Measurements from ENCODE around the gene PDE11A. TPM values are rescaled to one million over a fixed set of nuclear protein-coding genes. Genes with fewer than 3 reads are reported as not detected.
"Not testable (repeated sequence)": the region's sequence is repeated elsewhere in the genome, so short reads cannot be mapped to it uniquely, and the experiment has no call there.

PDE11A gene
- total and polyA plus RNA-seq, 3 donors from 2014 or later = 2.2 to 7.8 (median 3.3) TPM

DNA sequence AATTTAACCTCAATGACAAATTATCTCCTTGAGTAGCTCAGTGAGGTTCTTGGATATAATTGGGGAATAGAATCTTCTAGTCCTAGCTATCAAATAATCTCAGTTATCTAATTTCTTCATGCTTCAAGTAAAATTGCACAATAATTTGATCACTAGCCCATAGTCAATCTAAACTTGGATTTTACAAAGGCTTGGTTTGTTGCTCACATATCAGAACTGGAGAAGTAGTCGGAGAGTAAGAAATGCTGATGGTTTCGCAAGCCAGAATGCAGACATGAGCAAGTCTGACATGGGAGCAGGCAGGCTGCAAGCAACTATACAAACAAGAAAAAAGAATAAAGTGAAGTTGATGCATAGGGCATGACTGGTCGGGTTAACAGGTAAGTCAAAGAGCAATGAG is 11.7 kb upstream of the PDE11A start:
- WGBS, 2 donors = 84 to 92% methylated on average over 3 of the region's 3 CpGs
- intact Hi-C loops (cut with DNase I; ENCODE audit: low total_unique reads) = no loop called here
- Histone ChIP-seq H3K4me3 (no peak overlapping the region), H3K9me3 (no peaks in the 10 kb centered on the region), H3K36me3 (ENCODE audit: low read depth, missing control alignments) (no peaks in the 10 kb centered on the region), H3K27ac (no peak overlapping the region), H3K27me3 (no peaks in the 10 kb centered on the region), H3K4me1 (no peaks in the 10 kb centered on the region)
- no peak for TF ChIP-seq POLR2A (IDR thresholded peaks at IDR 0.05)
- TF ChIP-seq, protein P1, sequence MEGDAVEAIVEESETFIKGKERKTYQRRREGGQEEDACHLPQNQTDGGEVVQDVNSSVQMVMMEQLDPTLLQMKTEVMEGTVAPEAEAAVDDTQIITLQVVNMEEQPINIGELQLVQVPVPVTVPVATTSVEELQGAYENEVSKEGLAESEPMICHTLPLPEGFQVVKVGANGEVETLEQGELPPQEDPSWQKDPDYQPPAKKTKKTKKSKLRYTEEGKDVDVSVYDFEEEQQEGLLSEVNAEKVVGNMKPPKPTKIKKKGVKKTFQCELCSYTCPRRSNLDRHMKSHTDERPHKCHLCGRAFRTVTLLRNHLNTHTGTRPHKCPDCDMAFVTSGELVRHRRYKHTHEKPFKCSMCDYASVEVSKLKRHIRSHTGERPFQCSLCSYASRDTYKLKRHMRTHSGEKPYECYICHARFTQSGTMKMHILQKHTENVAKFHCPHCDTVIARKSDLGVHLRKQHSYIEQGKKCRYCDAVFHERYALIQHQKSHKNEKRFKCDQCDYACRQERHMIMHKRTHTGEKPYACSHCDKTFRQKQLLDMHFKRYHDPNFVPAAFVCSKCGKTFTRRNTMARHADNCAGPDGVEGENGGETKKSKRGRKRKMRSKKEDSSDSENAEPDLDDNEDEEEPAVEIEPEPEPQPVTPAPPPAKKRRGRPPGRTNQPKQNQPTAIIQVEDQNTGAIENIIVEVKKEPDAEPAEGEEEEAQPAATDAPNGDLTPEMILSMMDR (IDR thresholded peaks at IDR 0.05) = no peak
- no peak for DNase-seq

DNA sequence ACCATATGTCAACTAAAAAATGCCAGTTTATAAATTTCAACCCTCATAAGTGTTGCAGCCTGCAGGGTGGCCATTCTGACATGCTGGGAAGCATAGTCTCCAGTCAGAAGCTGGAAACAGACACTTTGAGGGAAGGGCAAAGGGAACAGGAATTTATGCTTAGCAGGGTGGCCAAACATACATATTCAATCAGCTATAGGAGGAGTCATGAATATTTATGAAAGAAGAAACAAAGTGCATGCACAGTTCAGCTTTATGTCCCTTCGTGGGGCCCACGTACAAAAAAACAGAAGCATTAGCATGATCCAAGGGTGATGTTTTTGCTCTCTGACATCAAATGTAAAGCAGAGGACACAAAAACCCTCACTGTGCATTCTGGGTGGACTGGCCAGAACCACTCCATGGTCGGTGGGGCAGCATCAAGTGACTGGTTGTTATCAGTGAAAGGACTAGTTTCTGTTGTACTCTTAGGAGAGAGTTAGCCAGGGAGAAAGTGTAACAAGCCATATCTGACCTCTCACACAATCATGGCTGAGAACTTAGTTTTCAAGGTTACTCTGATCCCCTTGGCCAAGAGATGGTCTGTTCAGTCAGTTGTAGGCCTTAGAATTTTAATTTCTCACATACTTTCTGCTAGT is 9.9 kb upstream of the PDE11A start:
- no peak for DNase-seq
- intact Hi-C loops (cut with DNase I; ENCODE audit: low total_unique reads) = no loop called here
- Histone ChIP-seq H3K4me3 (no peak overlapping the region), H3K9me3 (no peaks in the 10 kb centered on the region), H3K36me3 (ENCODE audit: low read depth, missing control alignments) (no peaks in the 10 kb centered on the region), H3K27me3 (no peaks in the 10 kb centered on the region), H3K4me1 (no peaks in the 10 kb centered on the region), H3K27ac (no peak overlapping the region)
- TF ChIP-seq POLR2A (IDR thresholded peaks at IDR 0.05) = no peak
- TF ChIP-seq, protein P1 (IDR thresholded peaks at IDR 0.05) = no peak
- 67 to 74% methylated on average over 3 of the region's 3 CpGs for WGBS, 2 donors

DNA sequence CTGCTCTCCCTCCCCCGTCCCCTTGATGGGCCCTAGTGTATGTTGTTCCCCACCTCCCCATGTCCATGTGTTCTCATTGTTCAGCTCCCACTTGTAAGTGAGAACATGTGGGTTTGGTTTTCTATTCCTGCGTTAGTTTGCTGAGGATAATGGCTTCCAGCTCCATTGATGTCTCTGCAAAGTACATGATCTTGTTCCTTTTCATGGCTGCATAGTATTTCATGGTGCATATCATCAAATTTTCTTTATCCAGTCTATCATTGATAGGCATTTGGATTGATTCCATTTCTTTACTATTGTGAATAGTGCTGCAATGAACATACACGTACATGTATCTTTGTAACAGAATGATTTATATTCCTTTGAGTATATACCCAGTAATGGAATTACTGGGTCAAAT is 6.7 kb upstream of the PDE11A start:
- DNase-seq; H3K4me3 ChIP-seq; H3K9me3 ChIP-seq; H3K27ac ChIP-seq; H3K4me1 ChIP-seq; intact Hi-C loops (cut with DNase I; ENCODE audit: low total_unique reads); H3K36me3 ChIP-seq (ENCODE audit: low read depth, missing control alignments); H3K27me3 ChIP-seq: not testable (repeated sequence)
- 87 to 88% methylated on average over 3 of the region's 3 CpGs for WGBS, 2 donors

DNA sequence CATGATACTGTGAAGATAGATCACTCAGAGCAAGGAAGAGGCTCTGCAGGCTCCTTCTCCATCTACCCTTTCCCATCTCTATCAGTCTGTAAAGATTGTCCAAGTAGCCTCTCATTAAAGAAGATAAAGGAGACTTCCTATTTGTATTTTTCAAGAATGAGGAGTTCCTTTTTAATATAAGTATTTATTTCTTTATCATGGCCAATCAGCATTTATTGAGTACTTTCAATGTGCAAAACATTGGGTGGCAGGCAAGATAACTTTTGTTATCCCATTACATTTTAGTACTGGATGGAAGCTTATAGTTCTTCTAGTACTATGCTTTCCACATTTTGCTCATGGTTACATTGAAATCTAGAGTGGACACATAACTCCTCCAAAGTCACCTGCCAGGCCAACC is 3.6 kb upstream of the PDE11A start:
- Histone ChIP-seq H3K36me3 (ENCODE audit: low read depth, missing control alignments) (no peaks in the 10 kb centered on the region), H3K9me3 (no peaks in the 10 kb centered on the region), H3K27ac (no peak overlapping the region), H3K27me3 (no peaks in the 10 kb centered on the region), H3K4me1 (no peaks in the 10 kb centered on the region), H3K4me3 (no peak overlapping the region)
- TF ChIP-seq POLR2A (IDR thresholded peaks at IDR 0.05) = no peak
- TF ChIP-seq, protein P1 (IDR thresholded peaks at IDR 0.05) = no peak
- intact Hi-C loops (cut with DNase I; ENCODE audit: low total_unique reads) = no loop called here
- no peak for DNase-seq

DNA sequence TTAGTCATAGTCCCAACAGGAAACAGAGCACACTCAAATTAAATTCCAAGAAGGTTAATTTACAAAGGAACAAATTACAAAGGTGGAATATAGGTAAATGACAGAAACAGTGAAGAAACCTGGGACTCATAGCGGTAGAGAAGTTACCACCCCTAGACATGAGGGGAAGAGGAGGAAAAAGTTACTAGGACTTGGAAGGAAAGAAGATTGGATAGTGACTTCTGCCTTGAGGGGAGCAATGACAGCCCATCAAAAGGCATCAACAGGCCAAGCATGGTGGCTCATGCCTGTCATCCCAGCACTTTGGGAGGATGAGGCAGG is 2.4 kb upstream of the PDE11A start:
- H3K27ac ChIP-seq = no peak overlapping the region
- WGBS, 2 donors = 90 to 96% methylated on average over 1 of the region's 1 CpG

More for the DNA sequence above, 2.4 kb upstream of the PDE11A start:
- no peak for DNase-seq
- H3K36me3 ChIP-seq (ENCODE audit: low read depth, missing control alignments) = no peaks in the 10 kb centered on the region
- H3K27me3 ChIP-seq = no peaks in the 10 kb centered on the region
- no peak for TF ChIP-seq POLR2A (IDR thresholded peaks at IDR 0.05)
- TF ChIP-seq, protein P1 (IDR thresholded peaks at IDR 0.05) = no peak
- no peaks in the 10 kb centered on the region for H3K4me1 ChIP-seq
- intact Hi-C loops (cut with DNase I; ENCODE audit: low total_unique reads) = no loop called here
- no peak overlapping the region for H3K4me3 ChIP-seq
- no peaks in the 10 kb centered on the region for H3K9me3 ChIP-seq
